Fibroblast of lung (primary cell): Measurements from ENCODE around the gene ALDH1L1.

Source experiments
- EZH2 ChIP-seq: IDR thresholded peaks from 2 replicates; pipeline ENCODE4 v1.5.1; 2012; ENCODE audit warnings: low read length, control low read depth, mild to moderate bottlenecking; ENCODE audit errors: missing control alignments
- TF ChIP-seq, protein P1 (sequence below), 2 donors: IDR thresholded peaks in 1 of 2; conservative IDR thresholded peaks in 1 of 2; 1 replicate in 1 of 2; 2 replicates in 1 of 2; pipeline ENCODE4 v1.5.1; 2011 to 2012; ENCODE audit warnings: low read length in 2 of 2, control low read depth in 1 of 2, inconsistent platforms in 1 of 2, low read depth in 1 of 2, mild to moderate bottlenecking in 1 of 2

DNA sequence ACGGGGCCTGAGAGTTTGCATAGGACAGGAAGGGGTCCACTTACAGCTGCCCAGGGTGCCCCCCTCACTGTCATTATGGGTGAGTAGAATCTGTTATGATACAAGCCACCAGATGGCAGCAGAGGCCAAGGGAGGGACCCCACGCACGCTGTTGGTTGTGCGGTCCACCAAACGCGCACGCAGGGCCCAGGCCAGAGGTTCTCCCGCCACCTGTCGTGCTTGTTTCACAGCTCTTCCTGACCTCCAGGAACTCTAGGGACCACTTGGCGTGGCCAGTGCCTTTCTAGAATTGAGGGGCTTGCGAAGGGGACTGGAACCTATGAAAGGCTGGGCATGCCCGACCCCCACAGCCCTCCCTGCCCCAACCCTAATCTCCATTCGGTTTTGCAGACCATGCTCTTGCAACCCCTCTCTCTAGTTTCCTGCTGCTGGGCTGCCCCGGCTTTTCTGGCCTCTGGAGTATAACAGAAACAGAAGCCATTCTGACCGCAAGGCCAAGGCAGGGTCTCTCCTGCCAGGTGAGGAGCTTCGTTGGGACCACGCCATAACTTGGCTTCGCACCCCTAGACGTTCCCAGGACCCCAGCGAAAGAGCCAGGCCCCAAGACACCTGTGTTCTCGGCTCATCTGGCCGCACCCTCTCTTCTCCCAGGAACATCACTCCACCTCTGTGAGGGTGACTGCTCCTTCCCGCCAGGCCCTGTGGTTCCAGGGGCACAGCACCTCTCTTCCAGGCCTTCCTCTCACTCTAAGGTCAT, 46.0 kb downstream of the ALDH1L1 start:
- TF ChIP-seq, protein P1, sequence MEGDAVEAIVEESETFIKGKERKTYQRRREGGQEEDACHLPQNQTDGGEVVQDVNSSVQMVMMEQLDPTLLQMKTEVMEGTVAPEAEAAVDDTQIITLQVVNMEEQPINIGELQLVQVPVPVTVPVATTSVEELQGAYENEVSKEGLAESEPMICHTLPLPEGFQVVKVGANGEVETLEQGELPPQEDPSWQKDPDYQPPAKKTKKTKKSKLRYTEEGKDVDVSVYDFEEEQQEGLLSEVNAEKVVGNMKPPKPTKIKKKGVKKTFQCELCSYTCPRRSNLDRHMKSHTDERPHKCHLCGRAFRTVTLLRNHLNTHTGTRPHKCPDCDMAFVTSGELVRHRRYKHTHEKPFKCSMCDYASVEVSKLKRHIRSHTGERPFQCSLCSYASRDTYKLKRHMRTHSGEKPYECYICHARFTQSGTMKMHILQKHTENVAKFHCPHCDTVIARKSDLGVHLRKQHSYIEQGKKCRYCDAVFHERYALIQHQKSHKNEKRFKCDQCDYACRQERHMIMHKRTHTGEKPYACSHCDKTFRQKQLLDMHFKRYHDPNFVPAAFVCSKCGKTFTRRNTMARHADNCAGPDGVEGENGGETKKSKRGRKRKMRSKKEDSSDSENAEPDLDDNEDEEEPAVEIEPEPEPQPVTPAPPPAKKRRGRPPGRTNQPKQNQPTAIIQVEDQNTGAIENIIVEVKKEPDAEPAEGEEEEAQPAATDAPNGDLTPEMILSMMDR (conservative IDR thresholded peaks at IDR 0.05 in 1 of 2, IDR thresholded peaks at IDR 0.05 in 1 of 2; ENCODE audit: low read depth in 1 of 2, low read length in 2 of 2): peak; percentile 69 to 71
- TF ChIP-seq EZH2: no peak
